Measurements from ENCODE around the gene GID8. TPM values are rescaled to one million over a fixed set of nuclear protein-coding genes. Genes with fewer than 3 reads are reported as not detected.

GID8 gene
- total and polyA plus RNA-seq, 2 experiments from 2014 or later = 17.6 to 31.0 TPM

GRCh38 chr20:62969939-62970306 lies 32.0 kb downstream of the GID8 start:
- Histone ChIP-seq H4K20me1 (ENCODE audit: insufficient read depth) (no peaks in the 10 kb centered on the region), H3K4me1 (ENCODE audit: insufficient read depth) (no peaks in the 10 kb centered on the region), H3K79me2 (ENCODE audit: insufficient read depth) (no peaks in the 10 kb centered on the region), H3K9me3 (ENCODE audit: low read depth) (no peaks in the 10 kb centered on the region), H3K4me3 (no peak overlapping the region), H3K27me3 (replicated peaks; ENCODE audit: insufficient read depth) (peaks cover 24% of the 10 kb centered on the region), H2AFZ (no peak overlapping the region), H3K9ac (no peak overlapping the region), H3F3A (ENCODE audit: insufficient read depth) (no peaks in the 10 kb centered on the region), H3K4me2 (ENCODE audit: unreplicated experiment) (no peak overlapping the region), H3K36me3 (ENCODE audit: low read depth) (no peaks in the 10 kb centered on the region), H3K9me2 (ENCODE audit: insufficient read depth) (no peaks in the 10 kb centered on the region), H3K27ac (no peak overlapping the region)
- DNase-seq = no peak
- in situ Hi-C loops (cut with MboI) = no loop called here
- TF ChIP-seq EZH2 (IDR thresholded peaks at IDR 0.05; ENCODE audit: insufficient read depth, poor library complexity, severe bottlenecking) = no peak
- WGBS, 2 experiments (ENCODE audit: low coverage in 1 of 2, low lambda C conversion rate in 2 of 2, missing lambda C conversion rate in 2 of 2) = 62 to 76% methylated on average over 8 of the region's 8 CpGs

GRCh38 chr20:62970307-62971210 lies 32.6 kb downstream of the GID8 start:
- Histone ChIP-seq H3K4me2 (ENCODE audit: unreplicated experiment) (no peak overlapping the region), H3K9me2 (ENCODE audit: insufficient read depth) (no peaks in the 10 kb centered on the region), H3K4me1 (ENCODE audit: insufficient read depth) (no peaks in the 10 kb centered on the region), H2AFZ (no peak overlapping the region), H3K27me3 (replicated peaks; ENCODE audit: insufficient read depth) (peaks cover 24% of the 10 kb centered on the region), H3K9ac (no peak overlapping the region), H3K27ac (no peak overlapping the region), H3K4me3 (no peak overlapping the region), H3K79me2 (ENCODE audit: insufficient read depth) (no peaks in the 10 kb centered on the region), H4K20me1 (ENCODE audit: insufficient read depth) (no peaks in the 10 kb centered on the region), H3K36me3 (ENCODE audit: low read depth) (no peaks in the 10 kb centered on the region), H3K9me3 (ENCODE audit: low read depth) (no peaks in the 10 kb centered on the region), H3F3A (ENCODE audit: insufficient read depth) (no peaks in the 10 kb centered on the region)
- in situ Hi-C loops (cut with MboI) = no loop called here
- WGBS, 2 experiments (ENCODE audit: low coverage in 1 of 2, low lambda C conversion rate in 2 of 2, missing lambda C conversion rate in 2 of 2) = 20 to 21% methylated on average over 30 to 33 of the region's 33 CpGs
- TF ChIP-seq EZH2 (IDR thresholded peaks at IDR 0.05; ENCODE audit: insufficient read depth, poor library complexity, severe bottlenecking) (no peak), EZH2phosphoT487 (IDR thresholded peaks at IDR 0.05; ENCODE audit: insufficient read depth, low read depth) (no peak)
- peak; percentile 44 for DNase-seq

- 66 to 69% methylated on average over 9 to 10 of the region's 10 CpGs for WGBS, 2 experiments (ENCODE audit: low coverage in 1 of 2, low lambda C conversion rate in 2 of 2, missing lambda C conversion rate in 2 of 2)
- no peaks in the 10 kb centered on the region for H3K4me1 ChIP-seq (ENCODE audit: insufficient read depth)
- no peaks in the 10 kb centered on the region for H4K20me1 ChIP-seq (ENCODE audit: insufficient read depth)
- H2AFZ ChIP-seq = no peak overlapping the region
- H3K27ac ChIP-seq = no peak overlapping the region
- no peak overlapping the region for H3K4me2 ChIP-seq (ENCODE audit: unreplicated experiment)
- no peaks in the 10 kb centered on the region for H3K36me3 ChIP-seq (ENCODE audit: low read depth)
- in situ Hi-C loops (cut with MboI) = no loop called here
- no peaks in the 10 kb centered on the region for H3K9me3 ChIP-seq (ENCODE audit: low read depth)
- no peaks in the 10 kb centered on the region for H3F3A ChIP-seq (ENCODE audit: insufficient read depth)
- H3K4me3 ChIP-seq = no peak overlapping the region
- no peak overlapping the region for H3K9ac ChIP-seq
- no peak for DNase-seq
- no peak for TF ChIP-seq EZH2 (IDR thresholded peaks at IDR 0.05; ENCODE audit: insufficient read depth, poor library complexity, severe bottlenecking)
- no peak for TF ChIP-seq EZH2phosphoT487 (IDR thresholded peaks at IDR 0.05; ENCODE audit: insufficient read depth, low read depth)
- peaks cover 27% of the 10 kb centered on the region for H3K27me3 ChIP-seq (replicated peaks; ENCODE audit: insufficient read depth)
- H3K79me2 ChIP-seq (ENCODE audit: insufficient read depth) = no peaks in the 10 kb centered on the region
- no peaks in the 10 kb centered on the region for H3K9me2 ChIP-seq (ENCODE audit: insufficient read depth)
Measured at GRCh38 chr20:62971211-62971949, 33.4 kb downstream of the GID8 start.

GRCh38 chr20:62971950-62972844 lies 34.2 kb downstream of the GID8 start:
- H3F3A ChIP-seq (ENCODE audit: insufficient read depth) = no peaks in the 10 kb centered on the region
- no peaks in the 10 kb centered on the region for H3K9me2 ChIP-seq (ENCODE audit: insufficient read depth)
- no peaks in the 10 kb centered on the region for H3K36me3 ChIP-seq (ENCODE audit: low read depth)
- no peak overlapping the region for H3K4me2 ChIP-seq (ENCODE audit: unreplicated experiment)
- DNase-seq = peak; percentile 92
- no peaks in the 10 kb centered on the region for H3K4me1 ChIP-seq (ENCODE audit: insufficient read depth)
- peak overlapping the region; percentile 38; the same call in 1 of the 2 replicates for H2AFZ ChIP-seq
- H4K20me1 ChIP-seq (ENCODE audit: insufficient read depth) = no peaks in the 10 kb centered on the region
- no peak overlapping the region for H3K27ac ChIP-seq
- WGBS, 2 experiments (ENCODE audit: low coverage in 1 of 2, low lambda C conversion rate in 2 of 2, missing lambda C conversion rate in 2 of 2) = 2 to 3% methylated on average over 26 to 38 of the region's 38 CpGs
- H3K79me2 ChIP-seq (ENCODE audit: insufficient read depth) = no peaks in the 10 kb centered on the region
- no peak overlapping the region for H3K9ac ChIP-seq
- in situ Hi-C loops (cut with MboI) = no loop called here
- peaks cover 32% of the 10 kb centered on the region for H3K27me3 ChIP-seq (replicated peaks; ENCODE audit: insufficient read depth)
- no peak for TF ChIP-seq EZH2phosphoT487 (IDR thresholded peaks at IDR 0.05; ENCODE audit: insufficient read depth, low read depth)
- no peak for TF ChIP-seq EZH2 (IDR thresholded peaks at IDR 0.05; ENCODE audit: insufficient read depth, poor library complexity, severe bottlenecking)
- H3K4me3 ChIP-seq = peak overlapping the region; percentile 54; the same call in 1 of the 2 replicates
- no peaks in the 10 kb centered on the region for H3K9me3 ChIP-seq (ENCODE audit: low read depth)

Measured in GM23248 (cell line).